Activated CD4-positive, alpha-beta T cell treated with anti-CD3 and anti-CD28 coated beads, Interleukin-2, Interleukin-6, amounts not matched to agents 100 ng/mL and 50 ng/mL, durations not matched to agents 16 hours and 8 hours (primary cell): Measurements from ENCODE around the gene MGAT3.
"Not testable (repeated sequence)": the region's sequence is repeated elsewhere in the genome, so short reads cannot be mapped to it uniquely, and the experiment has no call there.

ENCODE experiments used
- DNase-seq: peaks from one replicate; pipeline ENCODE4 v3.0.0-alpha.2; 2020

MGAT3 gene

GRCh38 chr22:39456522-39457197 lies at the start of gene MGAT3:
MGAT3 (plus strand) TSS chr22:39457012; CDS start chr22:39487348, 30,336 bp downstream.
- DNase-seq, result no peak

- DNase-seq, result no peak
Measured at GRCh38 chr22:39408173-39408572, 48.6 kb upstream of the MGAT3 start.

- peak; percentile 25 for DNase-seq
Measured at GRCh38 chr22:39408807-39409206, 48.0 kb upstream of the MGAT3 start.

GRCh38 chr22:39409516-39410029 lies 47.2 kb upstream of the MGAT3 start:
- no peak for DNase-seq

- DNase-seq, result no peak
Measured at GRCh38 chr22:39410264-39410663, 46.5 kb upstream of the MGAT3 start.

GRCh38 chr22:39411828-39412365 lies 44.9 kb upstream of the MGAT3 start:
- DNase-seq, result not testable (repeated sequence)

GRCh38 chr22:39413204-39413603 lies 43.6 kb upstream of the MGAT3 start:
- not testable (repeated sequence) for DNase-seq

- DNase-seq, result no peak
Measured at GRCh38 chr22:39414377-39414776, 42.4 kb upstream of the MGAT3 start.

GRCh38 chr22:39414886-39415285 lies 41.9 kb upstream of the MGAT3 start:
- no peak for DNase-seq

- no peak for DNase-seq
Measured at GRCh38 chr22:39415506-39415905, 41.3 kb upstream of the MGAT3 start.

GRCh38 chr22:39416319-39416718 lies 40.5 kb upstream of the MGAT3 start:
- DNase-seq, result no peak

- no peak for DNase-seq
Measured at GRCh38 chr22:39417641-39418040, 39.2 kb upstream of the MGAT3 start.

- no peak for DNase-seq
Measured at GRCh38 chr22:39418696-39419095, 38.1 kb upstream of the MGAT3 start.

GRCh38 chr22:39419096-39419495 lies 37.7 kb upstream of the MGAT3 start:
- no peak for DNase-seq

- no peak for DNase-seq
Measured at GRCh38 chr22:39419911-39420310, 36.9 kb upstream of the MGAT3 start.

- no peak for DNase-seq
Measured at GRCh38 chr22:39421691-39422090, 35.1 kb upstream of the MGAT3 start.

- no peak for DNase-seq
Measured at GRCh38 chr22:39422101-39422500, 34.7 kb upstream of the MGAT3 start.

GRCh38 chr22:39422721-39423120 lies 34.1 kb upstream of the MGAT3 start:
- DNase-seq, result no peak

- DNase-seq, result no peak
Measured at GRCh38 chr22:39423976-39424375, 32.8 kb upstream of the MGAT3 start.

- no peak for DNase-seq
Measured at GRCh38 chr22:39426380-39427043, 30.3 kb upstream of the MGAT3 start.

- no peak for DNase-seq
Measured at GRCh38 chr22:39427751-39428596, 28.8 kb upstream of the MGAT3 start.

- DNase-seq, result no peak
Measured at GRCh38 chr22:39428597-39429071, 28.2 kb upstream of the MGAT3 start.

GRCh38 chr22:39429186-39429585 lies 27.6 kb upstream of the MGAT3 start:
- DNase-seq, result no peak
